H1 (cell line): Measurements from ENCODE around the gene VPS18.

Experiments used
- CHD2 ChIP-seq: IDR thresholded peaks from 2 replicates; pipeline ENCODE4 v1.6.1; 2012; ENCODE audit warnings: low read length, improper control_type of control experiment
- CTBP2 ChIP-seq: IDR thresholded peaks from 2 replicates; pipeline ENCODE4 v1.7.0; 2011; ENCODE audit warnings: borderline replicate concordance, mild to moderate bottlenecking, moderate library complexity, mixed read lengths, low read length; ENCODE audit not compliant: insufficient read depth, insufficient read length
- HDAC6 ChIP-seq: IDR thresholded peaks from one replicate; pipeline ENCODE4 v1.7.1; 2012; ENCODE audit warnings: low read depth, mild to moderate bottlenecking, inconsistent platforms, low read length, moderate library complexity
- POLR2A ChIP-seq, 2 experiments: IDR thresholded peaks; 1 replicate in 1 of 2; 2 replicates in 1 of 2; pipeline ENCODE4 v1.6.1; 2011; ENCODE audit warnings: low read depth in 2 of 2, low read length in 2 of 2, mild to moderate bottlenecking in 2 of 2; ENCODE audit errors: control extremely low read depth in 1 of 2
- POLR2AphosphoS5 ChIP-seq: IDR thresholded peaks from 2 replicates; pipeline ENCODE4 v1.6.1; 2011; ENCODE audit warnings: low read depth, low read length
- RFX5 ChIP-seq: IDR thresholded peaks from 2 replicates; pipeline ENCODE4 v1.6.1; 2011; ENCODE audit warnings: low read depth, low read length, improper control_type of control experiment, borderline replicate concordance
- RXRA ChIP-seq: IDR thresholded peaks from 2 replicates; pipeline ENCODE4 v1.6.1; 2011; ENCODE audit warnings: low read depth, mild to moderate bottlenecking, low read length, moderate library complexity; ENCODE audit not compliant: insufficient read depth
- SIN3A ChIP-seq, 2 experiments: IDR thresholded peaks in 1 of 2; conservative IDR thresholded peaks in 1 of 2; 2 replicates each; pipeline ENCODE4 v1.6.1; 2011 to 2012; ENCODE audit warnings: low read length in 2 of 2, improper control_type of control experiment in 1 of 2, low read depth in 1 of 2, mild to moderate bottlenecking in 1 of 2
- SP2 ChIP-seq: IDR thresholded peaks from 2 replicates; pipeline ENCODE4 v1.6.1; 2012; ENCODE audit warnings: mild to moderate bottlenecking, low read length, inconsistent platforms
- TAF1 ChIP-seq: IDR thresholded peaks from 2 replicates; pipeline ENCODE4 v1.6.1; 2011; ENCODE audit warnings: mild to moderate bottlenecking, low read depth, low read length
- YY1 ChIP-seq: IDR thresholded peaks from 2 replicates; pipeline ENCODE4 v1.6.1; 2011; ENCODE audit warnings: low read depth, mild to moderate bottlenecking, low read length
- TF ChIP-seq, protein P1 (sequence below), 3 experiments: IDR thresholded peaks; 1 replicate in 2 of 3; 2 replicates in 1 of 3; pipeline versions ENCODE4 v1.5.1 to v1.6.1; 2011; ENCODE audit warnings: low read length in 3 of 3, mild to moderate bottlenecking in 3 of 3, inconsistent platforms in 2 of 3, low read depth in 1 of 3, moderate library complexity in 1 of 3; ENCODE audit not compliant: insufficient read depth in 1 of 3; ENCODE audit errors: control extremely low read depth in 1 of 3
- TF ChIP-seq, protein P2 (sequence below): fragments of 300-600 bp; sonication (generic); IDR thresholded peaks from 2 replicates; pipeline ENCODE4 v1.7.1; 2012; ENCODE audit warnings: low read length, moderate library complexity, mild to moderate bottlenecking, inconsistent platforms; ENCODE audit not compliant: insufficient replicate concordance
- TF ChIP-seq, protein P3 (sequence below): IDR thresholded peaks from 2 replicates; pipeline ENCODE4 v1.6.1; 2012; ENCODE audit warnings: inconsistent platforms

DNA sequence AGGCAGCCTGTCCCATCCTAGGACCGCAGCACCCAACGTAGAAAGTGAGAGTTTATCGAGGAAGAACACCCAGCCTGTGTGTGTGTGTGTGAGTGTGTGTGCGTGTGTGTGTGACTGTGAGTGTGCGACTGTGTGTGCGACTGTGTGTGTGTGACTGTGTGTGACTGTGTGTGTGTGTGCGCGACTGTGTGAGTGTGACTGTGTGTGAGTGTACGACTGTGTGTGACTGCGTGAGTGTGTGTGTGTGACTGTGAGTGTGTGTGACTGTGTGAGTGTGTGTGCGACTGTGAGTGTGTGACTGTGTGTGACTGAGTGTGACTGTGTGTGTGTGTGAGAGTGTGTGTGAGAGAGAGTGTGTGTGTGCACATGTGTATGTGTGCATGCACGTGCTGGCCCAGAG lies 19.8 kb downstream of the VPS18 start:
- TF ChIP-seq POLR2A (IDR thresholded peaks at IDR 0.05; ENCODE audit: control extremely low read depth in 1 of 2, low read depth in 2 of 2, low read length in 2 of 2), result no peak
- TF ChIP-seq, protein P1, sequence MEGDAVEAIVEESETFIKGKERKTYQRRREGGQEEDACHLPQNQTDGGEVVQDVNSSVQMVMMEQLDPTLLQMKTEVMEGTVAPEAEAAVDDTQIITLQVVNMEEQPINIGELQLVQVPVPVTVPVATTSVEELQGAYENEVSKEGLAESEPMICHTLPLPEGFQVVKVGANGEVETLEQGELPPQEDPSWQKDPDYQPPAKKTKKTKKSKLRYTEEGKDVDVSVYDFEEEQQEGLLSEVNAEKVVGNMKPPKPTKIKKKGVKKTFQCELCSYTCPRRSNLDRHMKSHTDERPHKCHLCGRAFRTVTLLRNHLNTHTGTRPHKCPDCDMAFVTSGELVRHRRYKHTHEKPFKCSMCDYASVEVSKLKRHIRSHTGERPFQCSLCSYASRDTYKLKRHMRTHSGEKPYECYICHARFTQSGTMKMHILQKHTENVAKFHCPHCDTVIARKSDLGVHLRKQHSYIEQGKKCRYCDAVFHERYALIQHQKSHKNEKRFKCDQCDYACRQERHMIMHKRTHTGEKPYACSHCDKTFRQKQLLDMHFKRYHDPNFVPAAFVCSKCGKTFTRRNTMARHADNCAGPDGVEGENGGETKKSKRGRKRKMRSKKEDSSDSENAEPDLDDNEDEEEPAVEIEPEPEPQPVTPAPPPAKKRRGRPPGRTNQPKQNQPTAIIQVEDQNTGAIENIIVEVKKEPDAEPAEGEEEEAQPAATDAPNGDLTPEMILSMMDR (IDR thresholded peaks at IDR 0.05; ENCODE audit: control extremely low read depth in 1 of 3, insufficient read depth in 1 of 3, low read depth in 1 of 3, low read length in 3 of 3), result no peak
- TF ChIP-seq SIN3A (conservative IDR thresholded peaks at IDR 0.05 in 1 of 2, IDR thresholded peaks at IDR 0.05 in 1 of 2; ENCODE audit: low read depth in 1 of 2, low read length in 2 of 2), result no peak
- TF ChIP-seq CHD2, result no peak
- no peak for TF ChIP-seq RXRA
- no peak for TF ChIP-seq RFX5
- TF ChIP-seq, protein P2, sequence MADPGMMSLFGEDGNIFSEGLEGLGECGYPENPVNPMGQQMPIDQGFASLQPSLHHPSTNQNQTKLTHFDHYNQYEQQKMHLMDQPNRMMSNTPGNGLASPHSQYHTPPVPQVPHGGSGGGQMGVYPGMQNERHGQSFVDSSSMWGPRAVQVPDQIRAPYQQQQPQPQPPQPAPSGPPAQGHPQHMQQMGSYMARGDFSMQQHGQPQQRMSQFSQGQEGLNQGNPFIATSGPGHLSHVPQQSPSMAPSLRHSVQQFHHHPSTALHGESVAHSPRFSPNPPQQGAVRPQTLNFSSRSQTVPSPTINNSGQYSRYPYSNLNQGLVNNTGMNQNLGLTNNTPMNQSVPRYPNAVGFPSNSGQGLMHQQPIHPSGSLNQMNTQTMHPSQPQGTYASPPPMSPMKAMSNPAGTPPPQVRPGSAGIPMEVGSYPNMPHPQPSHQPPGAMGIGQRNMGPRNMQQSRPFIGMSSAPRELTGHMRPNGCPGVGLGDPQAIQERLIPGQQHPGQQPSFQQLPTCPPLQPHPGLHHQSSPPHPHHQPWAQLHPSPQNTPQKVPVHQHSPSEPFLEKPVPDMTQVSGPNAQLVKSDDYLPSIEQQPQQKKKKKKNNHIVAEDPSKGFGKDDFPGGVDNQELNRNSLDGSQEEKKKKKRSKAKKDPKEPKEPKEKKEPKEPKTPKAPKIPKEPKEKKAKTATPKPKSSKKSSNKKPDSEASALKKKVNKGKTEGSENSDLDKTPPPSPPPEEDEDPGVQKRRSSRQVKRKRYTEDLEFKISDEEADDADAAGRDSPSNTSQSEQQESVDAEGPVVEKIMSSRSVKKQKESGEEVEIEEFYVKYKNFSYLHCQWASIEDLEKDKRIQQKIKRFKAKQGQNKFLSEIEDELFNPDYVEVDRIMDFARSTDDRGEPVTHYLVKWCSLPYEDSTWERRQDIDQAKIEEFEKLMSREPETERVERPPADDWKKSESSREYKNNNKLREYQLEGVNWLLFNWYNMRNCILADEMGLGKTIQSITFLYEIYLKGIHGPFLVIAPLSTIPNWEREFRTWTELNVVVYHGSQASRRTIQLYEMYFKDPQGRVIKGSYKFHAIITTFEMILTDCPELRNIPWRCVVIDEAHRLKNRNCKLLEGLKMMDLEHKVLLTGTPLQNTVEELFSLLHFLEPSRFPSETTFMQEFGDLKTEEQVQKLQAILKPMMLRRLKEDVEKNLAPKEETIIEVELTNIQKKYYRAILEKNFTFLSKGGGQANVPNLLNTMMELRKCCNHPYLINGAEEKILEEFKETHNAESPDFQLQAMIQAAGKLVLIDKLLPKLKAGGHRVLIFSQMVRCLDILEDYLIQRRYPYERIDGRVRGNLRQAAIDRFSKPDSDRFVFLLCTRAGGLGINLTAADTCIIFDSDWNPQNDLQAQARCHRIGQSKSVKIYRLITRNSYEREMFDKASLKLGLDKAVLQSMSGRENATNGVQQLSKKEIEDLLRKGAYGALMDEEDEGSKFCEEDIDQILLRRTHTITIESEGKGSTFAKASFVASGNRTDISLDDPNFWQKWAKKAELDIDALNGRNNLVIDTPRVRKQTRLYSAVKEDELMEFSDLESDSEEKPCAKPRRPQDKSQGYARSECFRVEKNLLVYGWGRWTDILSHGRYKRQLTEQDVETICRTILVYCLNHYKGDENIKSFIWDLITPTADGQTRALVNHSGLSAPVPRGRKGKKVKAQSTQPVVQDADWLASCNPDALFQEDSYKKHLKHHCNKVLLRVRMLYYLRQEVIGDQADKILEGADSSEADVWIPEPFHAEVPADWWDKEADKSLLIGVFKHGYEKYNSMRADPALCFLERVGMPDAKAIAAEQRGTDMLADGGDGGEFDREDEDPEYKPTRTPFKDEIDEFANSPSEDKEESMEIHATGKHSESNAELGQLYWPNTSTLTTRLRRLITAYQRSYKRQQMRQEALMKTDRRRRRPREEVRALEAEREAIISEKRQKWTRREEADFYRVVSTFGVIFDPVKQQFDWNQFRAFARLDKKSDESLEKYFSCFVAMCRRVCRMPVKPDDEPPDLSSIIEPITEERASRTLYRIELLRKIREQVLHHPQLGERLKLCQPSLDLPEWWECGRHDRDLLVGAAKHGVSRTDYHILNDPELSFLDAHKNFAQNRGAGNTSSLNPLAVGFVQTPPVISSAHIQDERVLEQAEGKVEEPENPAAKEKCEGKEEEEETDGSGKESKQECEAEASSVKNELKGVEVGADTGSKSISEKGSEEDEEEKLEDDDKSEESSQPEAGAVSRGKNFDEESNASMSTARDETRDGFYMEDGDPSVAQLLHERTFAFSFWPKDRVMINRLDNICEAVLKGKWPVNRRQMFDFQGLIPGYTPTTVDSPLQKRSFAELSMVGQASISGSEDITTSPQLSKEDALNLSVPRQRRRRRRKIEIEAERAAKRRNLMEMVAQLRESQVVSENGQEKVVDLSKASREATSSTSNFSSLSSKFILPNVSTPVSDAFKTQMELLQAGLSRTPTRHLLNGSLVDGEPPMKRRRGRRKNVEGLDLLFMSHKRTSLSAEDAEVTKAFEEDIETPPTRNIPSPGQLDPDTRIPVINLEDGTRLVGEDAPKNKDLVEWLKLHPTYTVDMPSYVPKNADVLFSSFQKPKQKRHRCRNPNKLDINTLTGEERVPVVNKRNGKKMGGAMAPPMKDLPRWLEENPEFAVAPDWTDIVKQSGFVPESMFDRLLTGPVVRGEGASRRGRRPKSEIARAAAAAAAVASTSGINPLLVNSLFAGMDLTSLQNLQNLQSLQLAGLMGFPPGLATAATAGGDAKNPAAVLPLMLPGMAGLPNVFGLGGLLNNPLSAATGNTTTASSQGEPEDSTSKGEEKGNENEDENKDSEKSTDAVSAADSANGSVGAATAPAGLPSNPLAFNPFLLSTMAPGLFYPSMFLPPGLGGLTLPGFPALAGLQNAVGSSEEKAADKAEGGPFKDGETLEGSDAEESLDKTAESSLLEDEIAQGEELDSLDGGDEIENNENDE, result no peak
- no peak for TF ChIP-seq HDAC6
- TF ChIP-seq, protein P3, sequence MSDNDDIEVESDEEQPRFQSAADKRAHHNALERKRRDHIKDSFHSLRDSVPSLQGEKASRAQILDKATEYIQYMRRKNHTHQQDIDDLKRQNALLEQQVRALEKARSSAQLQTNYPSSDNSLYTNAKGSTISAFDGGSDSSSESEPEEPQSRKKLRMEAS, result no peak
- TF ChIP-seq SP2, result no peak
- TF ChIP-seq YY1, result no peak
- TF ChIP-seq POLR2AphosphoS5, result no peak
- no peak for TF ChIP-seq TAF1
- TF ChIP-seq CTBP2, result no peak
